HAP-1 (cell line): ENCODE measurements around the gene GARIN3.
"Not testable (repeated sequence)": the region's sequence is repeated elsewhere in the genome, so short reads cannot be mapped to it uniquely, and the experiment has no call there.

Experiments used
- DNase-seq, 2 experiments: peaks; one replicate each; pipeline ENCODE4 v3.0.0-alpha.2; 2016 to 2020; ENCODE audit warnings: low spot score in 2 of 2
- H3K27me3 ChIP-seq: fragments of 250-450 bp; sonication (Bioruptor Pico); 2 replicates; pipeline ENCODE4 v1.5.1; 2020; ENCODE audit warnings: low read depth, mild to moderate bottlenecking, moderate library complexity
- H3K36me3 ChIP-seq: fragments of 250-450 bp; sonication (Bioruptor Pico); replicated peaks from 2 replicates; pipeline ENCODE4 v1.5.1; 2020; ENCODE audit warnings: mild to moderate bottlenecking
- H3K4me1 ChIP-seq: fragments of 250-450 bp; sonication (Bioruptor Pico); 2 replicates; pipeline ENCODE4 v1.5.1; 2020; ENCODE audit warnings: mild to moderate bottlenecking
- H3K4me3 ChIP-seq: fragments of 250-450 bp; sonication (Bioruptor Pico); 2 replicates; pipeline ENCODE4 v1.5.1; 2020; ENCODE audit warnings: mild to moderate bottlenecking, moderate library complexity
- H3K9me3 ChIP-seq: fragments of 250-450 bp; sonication (Bioruptor Pico); 2 replicates; pipeline ENCODE4 v1.5.1; 2020; ENCODE audit warnings: mild to moderate bottlenecking, moderate library complexity
- in situ Hi-C: fragments of 300-500 bp; cut with MboI; formaldehyde crosslinking; loops from 3 replicates; pipeline ENCODE4 v1.14.3; 2020; ENCODE audit warnings: low sequenced_read_pairs, inconsistent platforms, mixed read lengths

Gene GARIN3

DNA sequence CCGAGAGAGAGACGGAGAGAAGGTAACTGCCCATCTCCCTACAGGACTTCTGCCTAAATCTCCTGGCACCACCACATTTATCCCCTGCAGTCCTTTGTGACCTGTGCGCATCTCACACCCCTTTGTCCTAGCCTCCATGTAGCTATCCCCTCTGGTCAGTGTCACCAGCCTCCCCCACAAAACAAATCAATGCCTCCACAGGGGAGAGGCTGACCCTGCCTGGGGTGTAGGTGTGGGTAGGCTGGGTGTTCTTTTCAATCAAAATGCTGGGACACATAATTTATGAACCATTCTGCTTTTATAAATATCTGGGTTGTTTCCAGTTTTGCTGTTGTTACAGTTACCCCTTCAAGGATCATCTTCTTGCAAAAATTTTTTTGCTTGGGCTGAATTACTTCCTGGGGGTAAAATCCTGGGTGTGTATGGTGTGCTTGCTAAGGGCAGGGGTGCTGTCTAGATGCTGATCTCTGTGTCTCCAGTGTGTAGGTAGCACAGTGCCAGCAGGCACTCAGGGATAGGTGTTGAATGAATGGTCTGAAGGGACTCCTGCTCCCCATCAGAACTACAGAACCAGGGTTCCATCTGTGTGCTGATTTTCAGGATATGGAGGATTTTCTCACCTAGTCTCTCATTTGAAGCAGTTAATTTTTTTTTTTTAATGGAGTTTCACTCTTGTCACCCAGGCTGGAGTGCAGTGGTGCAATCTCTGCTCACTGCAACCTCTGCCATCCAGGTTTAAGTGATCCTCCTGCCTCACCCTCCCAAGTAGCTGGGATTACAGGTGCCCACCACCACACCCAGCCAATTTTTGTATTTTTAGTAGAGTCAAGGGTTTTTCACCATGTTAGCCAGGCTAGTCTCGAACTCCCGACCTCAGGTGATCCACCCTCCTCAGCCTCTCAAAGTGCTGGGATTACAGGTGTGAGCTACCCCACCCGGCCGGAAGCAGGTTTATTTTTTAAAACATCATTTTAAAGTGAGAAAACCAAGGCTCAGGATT is at the start of gene GARIN3:
Gene GARIN3 (minus strand): TSS at position 51 of the 1,000 bp plus-strand sequence. CDS start 96 bp downstream, outside the sequence.
- DNase-seq = no peak
- Histone ChIP-seq H3K27me3 (peaks cover 5% of the 10 kb centered on the region), H3K4me3 (no peak within 1 kb of the TSS), H3K4me1 (no peaks in the 10 kb centered on the region), H3K9me3 (no peaks in the 10 kb centered on the region), H3K36me3 (no peaks in the 10 kb centered on the region)
- in situ Hi-C loops = no loop called here

DNA sequence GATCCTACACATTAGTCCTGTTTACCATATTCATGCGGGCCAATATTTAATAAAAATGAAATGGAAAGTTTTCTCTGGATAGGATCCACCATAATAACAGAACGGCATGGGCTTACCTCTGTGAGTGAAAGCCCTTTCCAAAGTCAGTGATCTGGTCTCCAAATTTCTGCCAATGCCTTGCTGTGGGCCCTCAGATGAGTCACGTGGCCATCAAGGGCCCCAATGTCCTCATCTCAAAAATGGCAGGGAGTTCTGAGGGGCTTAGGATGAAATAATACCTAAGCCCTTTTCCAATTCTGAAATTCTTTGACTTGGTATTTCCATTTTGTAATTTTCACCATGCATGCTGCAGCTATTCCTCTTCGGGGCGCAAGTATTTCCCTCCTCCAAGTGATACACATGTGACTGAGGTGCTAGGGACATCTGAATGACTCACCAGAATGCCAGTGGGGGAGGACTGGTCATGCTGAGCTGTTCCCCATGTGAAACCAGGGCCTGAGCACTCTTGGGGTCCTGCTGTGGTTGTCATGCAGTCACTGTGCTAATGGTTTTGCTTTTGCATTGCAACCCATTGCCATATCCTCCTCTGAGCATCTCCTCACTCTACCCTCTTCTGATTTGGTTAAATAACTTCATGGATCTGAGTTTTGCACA is 49.6 kb upstream of the GARIN3 start:
- DNase-seq = no peak
- in situ Hi-C loops = no loop called here
- no peaks in the 10 kb centered on the region for H3K4me1 ChIP-seq

DNA sequence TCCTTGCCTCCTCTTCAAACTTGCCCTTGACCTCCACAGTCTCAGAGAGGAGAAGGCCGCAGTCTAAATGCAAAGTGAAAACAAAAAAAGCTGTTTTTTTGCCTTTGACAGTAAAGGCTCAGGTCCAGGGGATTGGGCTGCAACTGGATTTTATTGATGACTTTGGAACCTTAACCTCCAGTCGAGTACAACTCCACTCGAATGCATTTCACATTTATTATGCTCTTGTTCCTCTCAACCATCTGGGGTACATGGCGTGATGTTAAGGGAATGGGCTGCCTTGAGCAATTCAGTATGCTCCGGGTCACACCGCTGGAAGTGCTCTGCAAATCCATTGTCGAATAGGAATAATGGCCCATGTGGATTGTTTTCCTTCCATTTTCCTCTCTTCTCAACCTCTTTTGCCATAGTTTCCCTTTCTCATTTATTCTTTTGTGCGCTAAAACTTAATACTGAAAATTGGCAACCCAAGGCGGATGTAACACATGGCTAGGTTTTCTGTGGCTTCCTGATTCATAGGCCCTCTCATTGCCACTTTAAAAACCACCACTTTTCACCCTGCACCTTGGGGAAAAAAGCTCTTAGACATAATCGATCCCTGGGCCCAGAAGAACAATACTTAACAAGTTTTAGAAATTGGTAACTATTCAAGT is 48.9 kb upstream of the GARIN3 start:
- Histone ChIP-seq H3K27me3 (no peaks in the 10 kb centered on the region), H3K36me3 (no peaks in the 10 kb centered on the region), H3K9me3 (no peaks in the 10 kb centered on the region), H3K4me3 (no peak overlapping the region), H3K4me1 (no peaks in the 10 kb centered on the region)
- in situ Hi-C loops = no loop called here
- no peak for DNase-seq

More for the DNA sequence above, 49.6 kb upstream of the GARIN3 start:
- no peak overlapping the region for H3K4me3 ChIP-seq
- no peaks in the 10 kb centered on the region for H3K36me3 ChIP-seq
- no peaks in the 10 kb centered on the region for H3K9me3 ChIP-seq
- H3K27me3 ChIP-seq = no peaks in the 10 kb centered on the region

DNA sequence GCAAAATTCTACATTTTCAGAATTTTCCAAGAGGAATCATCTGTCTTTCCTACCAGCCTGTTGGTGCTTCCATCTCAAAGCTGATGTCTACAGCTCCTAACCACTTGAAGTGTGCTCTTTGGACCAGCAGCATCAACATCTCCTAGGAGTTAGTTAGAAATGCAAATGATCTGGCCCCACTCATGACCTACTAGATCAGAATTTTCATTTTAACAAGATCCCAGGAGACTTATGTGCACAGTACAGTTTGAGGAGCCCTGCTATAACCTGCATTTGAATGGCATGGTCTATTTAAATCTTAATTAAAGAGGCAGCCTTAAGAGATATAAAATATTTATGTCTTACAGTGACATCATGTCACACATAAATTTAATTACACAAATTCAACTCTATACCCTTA is 48.4 kb upstream of the GARIN3 start:
- DNase-seq = no peak
- H3K4me3 ChIP-seq = no peak overlapping the region
- no peaks in the 10 kb centered on the region for H3K36me3 ChIP-seq
- H3K27me3 ChIP-seq = no peaks in the 10 kb centered on the region
- H3K4me1 ChIP-seq = no peaks in the 10 kb centered on the region
- in situ Hi-C loops = no loop called here
- H3K9me3 ChIP-seq = no peaks in the 10 kb centered on the region

DNA sequence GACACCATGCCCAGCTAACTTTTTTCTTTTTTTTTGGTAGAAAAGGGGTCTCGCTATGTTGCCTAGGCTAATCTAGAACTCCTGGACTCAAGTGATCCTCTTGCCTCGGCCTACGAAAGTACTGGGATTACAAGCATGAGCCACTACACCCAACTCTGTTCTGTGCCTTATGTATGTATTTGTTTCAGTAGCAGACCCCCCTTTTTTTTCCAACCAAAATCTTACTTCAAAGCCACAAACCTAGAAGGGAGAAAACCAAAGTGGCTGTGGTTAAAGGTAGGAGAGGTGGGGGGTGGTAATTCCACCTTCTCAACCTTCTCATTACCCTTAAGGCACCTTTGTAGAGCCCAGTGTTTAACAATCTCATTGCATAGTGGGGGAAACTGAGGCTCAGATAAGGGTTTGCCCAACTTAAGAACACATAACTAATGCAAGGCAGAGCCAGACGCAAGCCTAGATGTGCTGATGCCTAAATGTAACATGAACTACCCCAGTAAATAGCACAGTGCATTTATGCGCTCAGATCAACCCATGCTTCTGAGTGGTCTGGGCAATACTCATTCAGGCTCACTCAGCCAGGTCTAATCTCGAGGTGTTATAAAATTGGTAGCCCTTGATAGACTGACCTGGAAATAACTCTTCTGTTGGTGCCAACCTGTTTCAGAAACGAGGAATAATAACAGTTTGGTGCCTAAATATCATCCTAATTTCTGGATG is 47.6 kb upstream of the GARIN3 start:
- Histone ChIP-seq H3K27me3 (no peaks in the 10 kb centered on the region), H3K4me1 (no peaks in the 10 kb centered on the region), H3K4me3 (no peak overlapping the region), H3K9me3 (no peaks in the 10 kb centered on the region), H3K36me3 (no peaks in the 10 kb centered on the region)
- in situ Hi-C loops = no loop called here
- no peak for DNase-seq

DNA sequence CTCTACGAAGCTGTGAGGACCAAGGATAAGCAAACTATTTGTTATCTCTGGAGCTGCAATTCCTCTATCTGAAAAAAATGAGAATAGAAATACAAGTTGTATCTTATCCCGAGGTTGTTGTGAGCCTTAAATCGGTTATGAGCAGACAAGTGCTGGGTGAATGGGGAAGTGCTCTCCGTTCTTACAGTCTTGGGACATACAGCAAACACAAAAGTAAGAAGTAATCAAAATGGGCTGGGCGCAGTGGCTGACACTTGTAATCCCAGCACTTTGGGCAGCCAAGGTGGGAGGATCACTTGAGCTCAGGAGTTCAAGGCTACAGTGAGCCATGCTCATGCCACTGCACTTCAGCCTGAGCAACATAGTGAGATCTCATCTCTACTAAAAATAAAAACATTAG is 46.2 kb upstream of the GARIN3 start:
- in situ Hi-C loops = no loop called here
- DNase-seq = no peak
- H3K4me3 ChIP-seq = no peak overlapping the region
- no peaks in the 10 kb centered on the region for H3K9me3 ChIP-seq
- no peaks in the 10 kb centered on the region for H3K36me3 ChIP-seq
- H3K4me1 ChIP-seq = no peaks in the 10 kb centered on the region
- no peaks in the 10 kb centered on the region for H3K27me3 ChIP-seq

DNA sequence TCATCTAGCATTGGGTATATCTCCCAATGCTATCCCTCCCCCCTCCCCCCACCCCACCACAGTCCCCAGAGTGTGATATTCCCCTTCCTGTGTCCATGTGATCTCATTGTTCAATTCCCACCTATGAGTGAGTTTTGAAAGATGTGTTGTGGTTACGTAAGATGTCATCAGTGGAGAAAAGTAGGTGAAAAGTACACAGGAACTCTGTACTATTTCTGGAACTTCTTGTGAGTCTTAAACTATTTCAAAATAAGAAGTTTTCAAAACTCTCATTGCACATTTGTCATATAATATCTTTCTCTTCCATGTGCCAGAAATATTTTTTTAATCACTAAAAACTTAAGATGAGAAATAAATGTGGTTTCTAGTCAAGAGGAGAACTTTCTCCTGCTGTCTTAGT is 44.6 kb upstream of the GARIN3 start:
- DNase-seq, in situ Hi-C loops, H3K36me3 ChIP-seq, H3K4me3 ChIP-seq, H3K4me1 ChIP-seq, H3K9me3 ChIP-seq, H3K27me3 ChIP-seq: not testable (repeated sequence)

DNA sequence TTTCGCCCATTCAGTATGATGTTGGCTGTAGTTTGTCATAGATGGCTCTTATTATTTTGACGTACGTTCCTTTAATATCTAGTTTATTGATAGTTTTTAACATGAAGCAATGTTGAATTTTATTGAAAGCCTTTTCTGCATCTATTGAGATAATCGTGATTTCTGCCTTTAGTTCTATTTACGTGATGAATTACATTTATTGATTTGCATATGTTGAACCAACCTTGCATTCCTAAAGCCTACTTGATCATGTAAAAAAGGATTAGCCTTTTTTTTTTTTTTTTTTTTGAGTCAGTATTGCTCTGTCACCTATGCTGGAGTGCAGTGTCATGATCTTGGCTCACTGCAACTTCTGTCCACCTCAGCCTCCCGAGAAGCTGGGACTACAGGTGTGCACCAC is 39.6 kb upstream of the GARIN3 start:
- in situ Hi-C loops = no loop called here
- Histone ChIP-seq H3K36me3 (no peaks in the 10 kb centered on the region), H3K9me3 (no peaks in the 10 kb centered on the region)

DNA sequence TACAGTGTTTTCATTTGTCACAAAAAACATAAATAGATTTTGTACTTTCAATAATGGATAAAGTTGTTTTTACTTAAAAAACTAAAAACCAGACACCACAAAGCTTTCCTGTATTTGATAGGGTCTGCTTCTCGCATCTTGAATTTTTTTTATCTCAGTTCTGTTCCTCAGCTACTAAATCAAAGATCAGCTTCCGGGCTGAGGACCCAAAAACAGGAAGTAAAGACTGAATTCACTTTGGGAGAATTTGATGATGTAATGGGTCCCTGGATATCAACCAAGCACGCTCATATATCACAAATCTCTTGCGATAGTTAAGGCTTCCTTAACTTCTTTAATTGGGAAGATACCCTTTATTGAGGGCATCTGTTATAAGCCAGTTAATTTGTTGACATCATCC is 38.7 kb upstream of the GARIN3 start:
- Histone ChIP-seq H3K27me3 (0 out of 2 replicates have a peak, but pooled peaks cover 4% of the 10 kb centered on the region), H3K36me3 (no peaks in the 10 kb centered on the region), H3K9me3 (no peaks in the 10 kb centered on the region), H3K4me3 (no peak overlapping the region), H3K4me1 (no peaks in the 10 kb centered on the region)
- in situ Hi-C loops = no loop called here
- DNase-seq = no peak

More for the DNA sequence above, 39.6 kb upstream of the GARIN3 start:
- Histone ChIP-seq H3K4me3 (no peak overlapping the region), H3K27me3 (no peaks in the 10 kb centered on the region), H3K4me1 (no peaks in the 10 kb centered on the region)
- DNase-seq = no peak

DNA sequence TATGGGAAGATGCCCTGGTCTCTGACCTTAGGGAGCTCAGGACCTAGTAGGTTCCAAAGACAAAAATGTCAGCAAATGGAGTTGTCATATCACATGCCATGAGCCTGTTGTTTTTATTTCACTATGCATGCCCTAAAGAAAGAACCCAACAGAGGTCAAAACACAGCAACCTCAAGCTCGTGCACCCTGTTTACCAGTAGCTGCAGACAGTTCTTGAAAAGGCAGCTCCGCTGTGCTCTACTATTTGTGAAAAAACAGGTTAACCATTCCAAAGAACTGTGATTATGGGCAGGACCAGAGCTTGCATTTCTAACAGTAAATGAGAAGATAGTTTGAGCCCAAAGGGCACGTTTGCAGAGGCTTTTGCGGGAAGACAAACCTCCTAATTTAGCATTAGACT is 37.4 kb upstream of the GARIN3 start:
- in situ Hi-C loops = no loop called here
- DNase-seq = no peak
- Histone ChIP-seq H3K27me3 (peaks cover 4% of the 10 kb centered on the region; the same call in 1 of the 2 replicates), H3K4me3 (no peak overlapping the region), H3K36me3 (no peaks in the 10 kb centered on the region), H3K4me1 (no peaks in the 10 kb centered on the region), H3K9me3 (no peaks in the 10 kb centered on the region)

DNA sequence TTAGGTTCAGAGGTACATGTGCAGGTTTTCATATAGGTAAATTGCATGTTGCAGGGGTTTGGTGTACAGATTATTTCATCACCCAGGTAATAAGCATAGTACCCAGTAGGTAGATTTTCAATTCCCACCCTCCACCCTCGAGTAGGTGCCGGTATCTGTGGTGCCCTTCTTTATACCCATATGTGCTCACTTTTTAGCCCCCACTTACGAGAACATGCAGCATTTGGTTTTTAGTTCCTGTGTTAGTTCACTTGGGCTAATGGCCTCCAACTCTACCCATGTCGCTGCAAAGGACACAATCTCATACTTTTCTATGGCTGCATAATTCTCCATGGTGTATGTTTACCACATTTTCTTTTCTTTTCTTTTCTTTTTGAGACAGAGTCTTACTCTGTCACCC is 35.8 kb upstream of the GARIN3 start:
- peaks cover 4% of the 10 kb centered on the region; the same call in 1 of the 2 replicates for H3K27me3 ChIP-seq
- H3K36me3 ChIP-seq = no peaks in the 10 kb centered on the region
- in situ Hi-C loops = no loop called here
- no peaks in the 10 kb centered on the region for H3K4me1 ChIP-seq
- no peaks in the 10 kb centered on the region for H3K9me3 ChIP-seq
- H3K4me3 ChIP-seq = no peak overlapping the region
- no peak for DNase-seq

DNA sequence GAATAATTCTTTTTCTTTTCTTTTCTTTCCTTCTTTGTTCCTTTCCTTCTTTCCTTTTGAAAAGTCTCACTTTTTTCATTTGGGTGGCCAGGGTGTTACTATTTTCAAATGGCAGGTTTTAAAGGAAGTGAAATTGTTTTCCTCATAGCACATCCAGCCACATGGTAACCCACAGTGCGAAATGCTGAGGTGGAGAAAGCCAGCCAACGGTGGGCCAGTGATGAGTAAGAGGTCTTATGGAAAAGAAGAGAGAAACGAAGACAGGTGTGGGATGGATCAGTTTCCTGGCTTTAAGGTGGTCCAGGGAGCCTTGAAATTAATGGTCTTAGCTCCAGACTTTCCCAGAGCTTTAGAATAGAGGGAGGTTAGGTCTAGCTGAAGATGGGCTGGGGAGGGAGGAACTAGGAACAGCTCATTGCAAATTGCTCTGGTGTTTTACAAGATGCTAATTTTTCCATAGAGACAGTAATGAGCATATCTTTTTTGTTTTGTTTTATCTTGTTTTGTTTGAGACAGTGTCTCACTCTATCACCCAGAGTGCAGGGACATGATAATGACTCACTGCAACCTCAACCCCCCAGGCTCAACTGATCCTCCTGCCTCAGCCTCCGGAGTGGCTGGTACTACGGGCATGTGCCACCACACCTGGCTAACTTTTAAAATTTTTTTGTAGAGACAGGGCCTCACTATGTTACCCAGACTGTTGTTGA is 32.4 kb upstream of the GARIN3 start:
- Histone ChIP-seq H3K4me1 (no peaks in the 10 kb centered on the region), H3K4me3 (no peak overlapping the region), H3K27me3 (peaks cover 11% of the 10 kb centered on the region), H3K9me3 (no peaks in the 10 kb centered on the region), H3K36me3 (no peaks in the 10 kb centered on the region)
- in situ Hi-C loops = no loop called here
- DNase-seq = no peak

DNA sequence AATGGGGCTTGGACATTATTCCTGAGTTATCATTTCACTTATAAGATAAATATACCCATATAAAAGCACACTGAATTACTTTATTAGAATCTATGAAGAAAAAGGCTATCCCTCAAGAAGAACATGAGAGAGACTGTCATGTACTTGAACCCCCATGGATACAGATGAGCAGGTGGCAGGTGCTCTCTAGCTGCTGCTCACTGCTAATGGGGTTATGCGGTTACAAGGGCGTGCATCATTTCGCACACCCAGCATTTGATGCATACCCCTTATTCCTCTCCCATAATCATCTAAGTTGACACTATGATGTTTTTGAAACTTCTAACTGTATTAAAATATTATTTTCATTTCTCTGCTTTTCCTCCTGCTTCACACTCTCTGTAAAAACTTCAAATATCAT is 31.0 kb upstream of the GARIN3 start:
- Histone ChIP-seq H3K27me3 (peaks cover 11% of the 10 kb centered on the region), H3K36me3 (no peaks in the 10 kb centered on the region), H3K9me3 (no peaks in the 10 kb centered on the region), H3K4me1 (no peaks in the 10 kb centered on the region), H3K4me3 (no peak overlapping the region)
- in situ Hi-C loops = no loop called here
- DNase-seq = no peak
